GM21423 (cell line): Measurements from ENCODE around the gene FBXL3.
"Not testable (repeated sequence)": the region's sequence is repeated elsewhere in the genome, so short reads cannot be mapped to it uniquely, and the experiment has no call there.

Source experiments
- ATAC-seq: cut with Tn5 transposase; IDR thresholded peaks from one replicate; pipeline ENCODE4 v1.9.1; 2021; ENCODE audit warnings: mild to moderate bottlenecking, moderate library complexity; ENCODE audit not compliant: unreplicated experiment

The FBXL3 gene

GRCh38 chr13:76991796-76992547, 35.0 kb downstream of the FBXL3 start, which contains the start of gene CLN5:
Gene CLN5, plus strand, starts transcription at chr13:76992081. Its CDS starts 18 bp downstream, at chr13:76992099.
- peak; percentile 96 for ATAC-seq

- ATAC-seq = peak; percentile 58
These were observed 35.5 kb downstream of the FBXL3 start for GRCh38 chr13:76991432-76991795.

GRCh38 chr13:76983676-76984075, 43.3 kb downstream of the FBXL3 start:
- ATAC-seq = no peak

- no peak for ATAC-seq
These were observed 44.9 kb downstream of the FBXL3 start for GRCh38 chr13:76982061-76982460.

GRCh38 chr13:76980075-76980718, 46.8 kb downstream of the FBXL3 start:
- ATAC-seq = peak; percentile 100

- ATAC-seq = no peak
These were observed 50.0 kb downstream of the FBXL3 start for GRCh38 chr13:76976929-76977328.

GRCh38 chr13:76976490-76976889, 50.5 kb downstream of the FBXL3 start:
- no peak for ATAC-seq

- no peak for ATAC-seq
These were observed 51.1 kb downstream of the FBXL3 start for GRCh38 chr13:76975863-76976262.

- ATAC-seq = no peak
These were observed 52.4 kb downstream of the FBXL3 start for GRCh38 chr13:76974618-76974975.

GRCh38 chr13:76973920-76974617, 52.9 kb downstream of the FBXL3 start:
- ATAC-seq = no peak

GRCh38 chr13:76971851-76972829, 54.8 kb downstream of the FBXL3 start:
- no peak for ATAC-seq

GRCh38 chr13:76971215-76971614, 55.7 kb downstream of the FBXL3 start:
- no peak for ATAC-seq

GRCh38 chr13:76969488-76970365, 57.2 kb downstream of the FBXL3 start:
- no peak for ATAC-seq

GRCh38 chr13:76968041-76968440, 58.9 kb downstream of the FBXL3 start:
- ATAC-seq = no peak

- no peak for ATAC-seq
These were observed 59.9 kb downstream of the FBXL3 start for GRCh38 chr13:76967031-76967430.

- ATAC-seq = no peak
These were observed 61.1 kb downstream of the FBXL3 start for GRCh38 chr13:76965759-76966421.

GRCh38 chr13:76959734-76960133, 67.2 kb downstream of the FBXL3 start:
- ATAC-seq = not testable (repeated sequence)

GRCh38 chr13:76958841-76959432, 68.0 kb downstream of the FBXL3 start:
- no peak for ATAC-seq

GRCh38 chr13:76955661-76956060, 71.3 kb downstream of the FBXL3 start:
- ATAC-seq = no peak
